Activated naive CD4-positive, alpha-beta T cell treated with anti-CD3 and anti-CD28 coated beads for 36 hours (primary cell): ENCODE data around the gene CADPS. TPM values are rescaled to one million over a fixed set of nuclear protein-coding genes. Genes with fewer than 3 reads are reported as not detected.

ENCODE experiments used
- CTCF ChIA-PET: fragments of 350-600 bp; sonication (Branson Sonifier 250); formaldehyde crosslinking; loops from one replicate; lab custom pipeline; 2021; ENCODE audit warnings: antibody characterized with exemption; lab: Charles Lee
- DNase-seq: peaks from one replicate; pipeline ENCODE4 v3.0.0-alpha.2; 2020
- H3K27ac Mint-ChIP-seq: one replicate; pipeline ENCODE4 v1.8.0; 2021; ENCODE audit warnings: mild to moderate bottlenecking, mixed read lengths
- H3K27me3 Mint-ChIP-seq: one replicate; pipeline ENCODE4 v1.8.0; 2021; ENCODE audit warnings: low read depth, mixed read lengths
- H3K36me3 Mint-ChIP-seq: one replicate; pipeline ENCODE4 v1.8.0; 2021; ENCODE audit warnings: low read depth, mixed read lengths
- H3K4me1 Mint-ChIP-seq: one replicate; pipeline ENCODE4 v1.8.0; 2021; ENCODE audit warnings: low read depth, mixed read lengths
- H3K4me3 Mint-ChIP-seq: one replicate; pipeline ENCODE4 v1.8.0; 2021; ENCODE audit warnings: mild to moderate bottlenecking, moderate library complexity, mixed read lengths
- H3K9me3 Mint-ChIP-seq: one replicate; pipeline ENCODE4 v1.8.0; 2021; ENCODE audit warnings: mixed read lengths
- intact Hi-C: fragments of 100-400 bp; cut with micrococcal nuclease; formaldehyde crosslinking; loops from one replicate; pipeline ENCODE4 v1.15.1; 2023
- total RNA-seq, 2 experiments: library from RNA; stranded (reverse); gene quantifications; one replicate each; pipeline ENCODE4 v1.2.3, GENCODE V29; 2021

CADPS gene
- total RNA-seq, 2 experiments from 2014 or later: not detected

DNA sequence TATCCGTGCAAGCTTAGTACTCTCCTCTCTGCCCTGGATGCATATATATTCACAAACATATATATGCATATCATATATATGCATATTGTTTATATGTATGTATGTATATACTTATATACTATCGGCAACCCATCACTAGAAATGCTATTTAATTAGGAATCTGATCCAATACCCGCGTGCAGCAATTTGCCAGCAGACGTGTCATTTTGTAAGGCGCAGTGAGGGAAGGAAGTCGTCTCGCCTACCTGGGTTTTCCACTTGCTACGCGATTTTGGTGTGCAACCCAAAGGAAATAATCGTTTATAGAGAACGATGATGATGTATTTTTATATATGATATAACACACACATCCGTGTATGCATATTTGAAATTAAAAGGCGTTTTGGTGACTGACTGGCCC, 496.3 kb downstream of the CADPS start:
- Mint-ChIP-seq H3K4me1 (peaks cover 8% of the 10 kb centered on the region), H3K27me3 (peaks cover 69% of the 10 kb centered on the region), H3K36me3 (no peaks in the 10 kb centered on the region), H3K27ac (no peak overlapping the region), H3K9me3 (no peaks in the 10 kb centered on the region), H3K4me3 (no peak overlapping the region)
- no peak for DNase-seq
- intact Hi-C loops: no loop called here
- CTCF ChIA-PET: no interaction called here

DNA sequence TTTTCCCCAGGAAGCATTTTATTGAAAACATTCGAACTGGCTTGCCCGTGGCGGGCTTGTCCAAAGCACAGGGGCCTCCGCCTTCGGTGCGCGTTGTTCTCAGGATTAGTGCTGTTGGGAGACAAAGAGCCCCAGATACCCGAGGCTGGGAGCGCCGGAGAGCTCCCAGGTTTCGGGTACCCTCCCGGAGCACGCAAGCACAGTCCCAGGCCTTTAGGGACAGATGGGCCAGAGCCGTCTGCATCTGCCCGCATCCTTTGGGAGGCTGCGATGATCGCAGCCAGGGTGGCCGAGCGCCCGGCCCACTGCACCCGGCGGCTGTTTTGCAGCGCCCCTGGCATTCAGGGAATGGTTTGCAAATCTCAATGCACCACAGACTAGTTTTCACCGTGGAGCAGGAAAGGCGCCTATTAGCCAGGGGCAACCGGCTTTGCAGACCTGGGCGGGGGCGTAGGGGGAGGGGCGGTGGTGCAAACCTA, 496.9 kb downstream of the CADPS start:
- CTCF ChIA-PET: no interaction called here
- Mint-ChIP-seq H3K27me3 (peaks cover 74% of the 10 kb centered on the region), H3K36me3 (no peaks in the 10 kb centered on the region), H3K4me3 (no peak overlapping the region), H3K27ac (no peak overlapping the region), H3K9me3 (no peaks in the 10 kb centered on the region), H3K4me1 (peaks cover 8% of the 10 kb centered on the region)
- intact Hi-C loops: no loop called here
- DNase-seq: no peak

DNA sequence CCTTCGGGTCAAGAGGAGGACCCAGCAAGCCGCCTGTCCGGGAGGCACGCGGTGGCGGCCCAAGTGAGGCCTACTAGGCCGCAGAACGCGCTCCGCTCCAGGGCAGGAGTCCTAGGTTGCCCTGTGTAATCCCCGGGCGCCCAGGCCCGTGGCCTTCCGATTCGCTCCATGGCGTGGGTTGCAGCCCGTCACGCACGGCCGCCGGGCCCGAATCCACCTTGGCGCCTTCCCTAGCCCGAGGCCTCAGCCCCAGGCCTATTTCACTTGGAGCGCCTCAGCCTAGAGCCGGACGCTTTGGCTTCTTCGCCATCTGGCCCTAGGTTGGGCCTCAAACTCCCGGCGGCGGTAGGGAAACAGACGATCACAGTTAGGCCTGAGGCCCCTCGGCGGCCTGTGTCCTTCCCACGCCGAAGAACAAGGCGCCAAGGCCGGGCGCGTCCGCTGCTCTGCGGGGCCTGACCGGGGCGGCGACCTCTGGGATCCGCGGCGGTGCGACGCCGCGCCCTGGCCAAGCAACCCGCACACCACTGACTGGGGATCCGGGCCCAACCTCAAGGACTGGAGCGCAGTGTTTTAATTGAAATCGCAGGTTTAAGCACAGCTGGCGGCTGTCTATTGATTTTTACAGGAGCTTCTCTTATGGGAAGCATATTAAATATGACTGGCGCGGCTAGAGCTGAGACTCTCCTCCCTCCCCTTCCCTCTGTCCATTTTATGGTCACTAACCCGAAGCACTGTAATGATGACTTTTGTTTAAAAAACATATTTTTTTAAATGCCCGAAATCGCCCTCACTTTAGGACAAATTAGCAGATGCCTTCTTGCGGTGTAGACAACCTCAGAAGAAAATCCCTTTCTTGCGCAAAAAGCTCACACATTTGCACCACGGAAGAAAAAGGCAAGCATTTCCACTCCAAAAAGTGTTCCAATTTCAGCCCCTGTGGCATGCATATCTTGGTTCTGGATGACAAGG, 498.0 kb downstream of the CADPS start:
- Mint-ChIP-seq H3K27me3 (peaks cover 79% of the 10 kb centered on the region), H3K4me1 (peaks cover 11% of the 10 kb centered on the region), H3K4me3 (no peak overlapping the region), H3K36me3 (no peaks in the 10 kb centered on the region), H3K9me3 (no peaks in the 10 kb centered on the region), H3K27ac (no peak overlapping the region)
- intact Hi-C loops: no loop called here
- CTCF ChIA-PET: no interaction called here
- DNase-seq: no peak

DNA sequence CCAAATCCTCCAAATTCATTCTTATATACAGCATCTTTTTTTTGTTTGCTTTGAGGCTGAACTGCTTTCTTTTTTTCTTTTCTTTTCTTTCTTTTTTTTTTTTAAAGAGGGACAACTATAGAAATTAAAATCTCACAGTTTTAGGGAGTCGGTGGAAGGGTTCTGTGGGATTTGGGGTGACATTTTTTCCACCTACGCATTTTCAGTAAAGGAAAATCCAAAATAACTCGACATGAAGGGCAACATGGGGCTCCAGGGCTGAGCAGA, 498.8 kb downstream of the CADPS start:
- no peak overlapping the region for H3K27ac Mint-ChIP-seq
- H3K4me3 Mint-ChIP-seq: no peak overlapping the region
- peaks cover 81% of the 10 kb centered on the region for H3K27me3 Mint-ChIP-seq
- H3K9me3 Mint-ChIP-seq: no peaks in the 10 kb centered on the region
- intact Hi-C loops: no loop called here
- peaks cover 12% of the 10 kb centered on the region for H3K4me1 Mint-ChIP-seq
- no peaks in the 10 kb centered on the region for H3K36me3 Mint-ChIP-seq
- DNase-seq: no peak
- CTCF ChIA-PET: no interaction called here

DNA sequence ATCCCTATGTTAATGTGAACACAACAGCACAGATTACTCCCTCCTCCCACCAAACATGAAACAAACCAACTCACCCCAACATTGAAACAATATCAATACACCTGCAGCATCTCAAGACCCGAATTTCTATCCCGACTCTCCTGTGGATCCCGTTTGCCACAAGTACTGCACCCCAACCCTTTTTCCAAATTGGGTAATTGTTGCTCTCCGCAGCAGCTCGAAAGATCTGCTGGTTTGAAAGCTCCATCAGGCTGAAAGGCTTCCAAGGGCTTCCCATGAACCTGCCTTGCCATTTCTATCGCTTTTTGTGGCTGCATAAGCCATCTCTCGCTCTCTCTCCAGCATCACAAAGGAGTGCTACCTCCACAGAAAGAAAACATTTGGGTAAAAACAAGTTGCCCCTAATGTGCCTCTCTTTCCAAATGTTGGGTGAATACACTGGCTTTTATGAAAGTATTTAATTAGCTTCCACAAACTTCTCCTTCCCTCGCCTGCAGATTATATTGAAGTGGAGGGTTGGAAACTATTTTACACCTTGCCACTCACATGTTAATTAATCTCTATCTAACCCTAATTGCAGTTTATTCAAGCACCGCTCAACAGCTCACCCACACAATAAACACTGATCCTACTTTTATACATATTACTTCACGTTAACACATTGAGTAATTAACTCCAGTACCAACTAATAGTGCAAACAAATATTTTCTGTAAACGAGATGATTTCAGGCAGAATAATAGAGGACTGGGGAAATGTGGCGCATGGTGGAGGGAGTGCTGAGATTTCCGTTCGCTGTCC, 499.4 kb downstream of the CADPS start:
- no peaks in the 10 kb centered on the region for H3K36me3 Mint-ChIP-seq
- DNase-seq: no peak
- no peak overlapping the region for H3K4me3 Mint-ChIP-seq
- intact Hi-C loops: no loop called here
- H3K9me3 Mint-ChIP-seq: no peaks in the 10 kb centered on the region
- peaks cover 15% of the 10 kb centered on the region for H3K4me1 Mint-ChIP-seq
- peaks cover 81% of the 10 kb centered on the region for H3K27me3 Mint-ChIP-seq
- CTCF ChIA-PET: no interaction called here
- H3K27ac Mint-ChIP-seq: no peak overlapping the region

DNA sequence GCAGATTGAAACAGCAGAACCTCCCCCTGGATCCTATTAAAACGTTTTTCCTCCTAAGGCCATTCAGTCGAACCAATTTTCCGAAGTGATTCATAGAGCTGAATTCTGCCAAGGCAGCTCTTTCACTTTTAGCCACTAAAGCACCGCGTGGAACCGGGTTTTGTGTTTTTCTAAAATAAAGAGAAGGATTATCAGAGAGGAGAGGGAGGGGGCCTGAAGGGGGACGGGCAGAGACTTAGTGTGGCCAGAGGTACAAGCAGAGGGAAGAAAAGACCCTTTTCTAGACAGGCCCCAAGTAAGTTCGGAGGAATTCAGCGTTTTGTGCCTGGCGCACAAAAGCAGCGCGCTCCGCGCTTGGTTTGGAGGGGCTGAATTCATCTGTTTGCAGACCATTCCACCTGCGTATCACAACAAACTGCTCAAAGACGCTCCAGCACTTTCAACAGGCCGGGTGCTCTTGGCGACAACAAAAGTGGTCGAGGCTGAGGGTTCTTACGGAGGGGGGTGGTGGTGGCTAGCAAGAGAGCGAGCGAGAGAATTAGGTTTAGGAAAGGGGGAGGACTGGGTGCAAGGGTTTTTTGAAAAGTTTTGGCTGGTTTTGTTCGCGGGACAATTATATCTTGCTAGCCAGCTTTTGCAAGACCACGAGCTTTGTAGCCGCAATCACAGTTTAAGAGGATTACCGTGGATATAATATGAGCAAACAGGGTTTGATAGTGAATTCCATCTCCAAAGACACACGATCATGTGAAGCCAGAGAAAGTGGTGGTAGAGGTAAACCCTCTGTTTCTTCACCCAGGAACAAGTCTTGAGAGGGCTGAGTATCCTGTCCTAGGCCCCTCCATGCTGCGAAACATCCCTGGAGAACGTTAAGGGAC, 500.6 kb downstream of the CADPS start:
- intact Hi-C loops: no loop called here
- DNase-seq: no peak
- H3K4me3 Mint-ChIP-seq: no peak overlapping the region
- peaks cover 80% of the 10 kb centered on the region for H3K27me3 Mint-ChIP-seq
- peaks cover 20% of the 10 kb centered on the region for H3K4me1 Mint-ChIP-seq
- H3K27ac Mint-ChIP-seq: no peak overlapping the region
- no peaks in the 10 kb centered on the region for H3K9me3 Mint-ChIP-seq
- CTCF ChIA-PET: no interaction called here
- no peaks in the 10 kb centered on the region for H3K36me3 Mint-ChIP-seq

DNA sequence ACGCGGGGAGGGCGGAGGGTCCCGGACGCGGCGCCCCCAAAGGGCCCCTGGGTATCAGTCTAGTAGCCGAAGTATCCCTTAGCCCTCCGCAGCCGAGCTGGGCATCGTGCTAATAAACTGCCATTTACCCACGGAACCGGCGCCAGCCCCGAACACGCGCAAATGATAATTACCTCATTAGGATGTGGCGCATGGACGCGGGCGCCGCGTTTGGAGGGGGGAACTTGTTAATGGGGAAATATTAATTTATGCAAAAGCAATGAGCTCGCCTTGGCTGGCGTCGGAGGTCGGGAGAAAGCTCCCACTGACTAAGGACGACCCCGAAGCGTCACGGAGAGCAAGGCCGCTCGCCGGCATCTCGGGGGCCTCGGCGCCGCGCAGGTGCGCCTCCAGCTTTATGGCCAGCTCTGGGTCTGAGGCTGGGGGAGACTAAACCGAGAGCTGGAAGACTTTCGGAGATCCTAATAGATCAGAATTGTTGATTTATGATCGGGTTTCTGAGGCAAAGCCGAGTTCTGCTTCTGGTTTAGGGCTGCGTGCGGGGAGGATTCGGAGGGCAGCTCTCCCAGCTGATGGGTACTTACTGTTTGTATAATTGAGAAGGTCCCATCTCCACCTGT, 501.4 kb downstream of the CADPS start:
- peaks cover 20% of the 10 kb centered on the region for H3K4me1 Mint-ChIP-seq
- H3K4me3 Mint-ChIP-seq: no peak overlapping the region
- no peak for DNase-seq
- peaks cover 80% of the 10 kb centered on the region for H3K27me3 Mint-ChIP-seq
- no peak overlapping the region for H3K27ac Mint-ChIP-seq
- no peaks in the 10 kb centered on the region for H3K36me3 Mint-ChIP-seq
- intact Hi-C loops: no loop called here
- CTCF ChIA-PET: no interaction called here
- no peaks in the 10 kb centered on the region for H3K9me3 Mint-ChIP-seq

DNA sequence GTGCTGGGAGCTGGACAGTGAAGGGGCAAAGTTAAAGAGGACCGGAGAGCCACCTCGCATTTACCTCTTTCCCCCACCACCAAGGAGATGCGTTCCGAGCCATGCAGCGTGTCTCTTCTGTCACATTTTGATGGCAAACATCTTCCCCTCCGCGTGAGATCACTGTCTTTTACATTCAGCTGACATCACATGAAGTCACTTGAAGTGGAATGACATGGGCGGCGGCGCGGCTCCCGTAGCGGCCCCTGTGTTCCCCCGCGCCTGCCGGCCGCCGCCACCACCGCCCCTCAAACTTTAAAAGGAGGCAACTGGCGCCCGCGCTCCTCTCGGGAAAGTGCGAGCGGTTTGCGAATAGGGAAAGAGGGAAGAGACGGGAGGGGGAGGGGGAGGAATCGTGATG, 502.0 kb downstream of the CADPS start, which contains the start of gene FEZF2:
Gene FEZF2 (minus strand): TSS at position 336 of the 400 bp plus-strand sequence. CDS start 682 bp downstream, outside the sequence.
- H3K27ac Mint-ChIP-seq: no peak within 1 kb of the TSS
- H3K36me3 Mint-ChIP-seq: no peaks in the 10 kb centered on the region
- no peak for DNase-seq
- H3K4me3 Mint-ChIP-seq: no peak within 1 kb of the TSS
- intact Hi-C loops: no loop called here
- CTCF ChIA-PET: no interaction called here
- peaks cover 86% of the 10 kb centered on the region for H3K27me3 Mint-ChIP-seq
- no peaks in the 10 kb centered on the region for H3K9me3 Mint-ChIP-seq
- peaks cover 21% of the 10 kb centered on the region for H3K4me1 Mint-ChIP-seq

DNA sequence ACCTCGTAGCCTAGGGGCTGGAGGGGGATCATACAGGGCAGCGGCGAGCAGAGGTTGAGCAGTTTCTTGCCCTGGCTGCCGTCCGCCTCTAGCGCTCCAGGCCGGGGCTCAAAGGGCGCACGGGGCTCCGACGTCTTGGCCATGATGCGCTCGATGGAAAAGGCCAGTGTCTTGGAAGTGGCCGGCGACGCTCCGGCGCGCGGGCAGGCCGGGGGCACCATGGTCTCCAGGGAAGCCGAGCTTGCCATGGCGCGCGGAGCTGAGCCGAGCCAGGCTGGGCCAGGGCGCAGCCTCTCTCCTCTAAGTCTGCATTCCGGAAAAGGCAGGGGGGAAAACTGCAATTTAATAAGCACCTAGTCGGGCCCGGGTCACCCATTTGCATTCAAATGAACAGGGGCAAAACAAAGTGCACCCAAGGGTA, 502.6 kb downstream of the CADPS start:
- H3K4me1 Mint-ChIP-seq: peaks cover 24% of the 10 kb centered on the region
- no peak for DNase-seq
- H3K4me3 Mint-ChIP-seq: no peak overlapping the region
- no peaks in the 10 kb centered on the region for H3K9me3 Mint-ChIP-seq
- H3K36me3 Mint-ChIP-seq: no peaks in the 10 kb centered on the region
- intact Hi-C loops: no loop called here
- CTCF ChIA-PET: no interaction called here
- H3K27ac Mint-ChIP-seq: no peak overlapping the region
- H3K27me3 Mint-ChIP-seq: peaks cover 89% of the 10 kb centered on the region

DNA sequence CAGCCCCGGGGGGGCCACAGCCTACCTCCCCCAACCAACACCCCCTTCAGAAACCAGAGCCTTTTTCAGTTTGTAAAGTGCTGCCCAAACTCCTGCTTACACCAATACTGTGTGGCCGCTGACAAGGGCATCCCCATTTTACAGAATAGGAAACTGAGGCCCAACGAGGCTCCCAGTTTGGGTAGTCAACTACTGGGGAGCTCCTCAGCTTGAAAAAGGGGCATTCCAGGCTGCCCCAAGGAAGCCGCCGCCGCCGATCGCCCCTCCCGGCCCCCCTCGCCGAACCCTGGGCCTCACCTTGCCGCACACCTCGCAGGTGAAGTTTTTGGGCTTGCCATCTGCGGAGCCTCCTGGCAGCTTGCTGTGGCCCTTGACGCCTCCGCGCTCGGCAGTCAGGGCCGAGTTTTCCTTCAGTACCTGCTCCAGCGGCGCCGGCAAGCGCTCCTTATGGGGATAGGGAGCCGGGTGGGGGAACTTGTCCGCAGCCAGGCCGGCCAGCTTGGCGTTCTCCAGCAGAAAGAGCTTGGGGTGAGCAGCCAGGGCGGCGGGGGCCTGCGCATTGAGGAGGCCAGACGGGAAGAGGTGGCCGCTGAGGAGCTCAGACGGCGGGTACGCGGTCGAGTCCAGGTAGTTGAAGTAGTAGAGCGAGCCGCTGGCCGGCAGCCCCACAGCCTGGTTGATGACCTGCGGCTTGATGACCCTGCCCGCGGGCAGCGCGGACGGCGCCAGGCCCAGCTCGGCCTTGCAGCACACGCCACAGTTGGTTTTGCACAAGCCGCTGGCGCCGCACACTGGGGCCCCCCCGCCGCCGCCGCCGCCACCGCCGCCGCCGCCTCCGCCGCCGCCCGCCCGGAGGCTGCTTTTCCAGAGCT, 503.3 kb downstream of the CADPS start:
- no peak for DNase-seq
- peaks cover 24% of the 10 kb centered on the region for H3K4me1 Mint-ChIP-seq
- H3K36me3 Mint-ChIP-seq: no peaks in the 10 kb centered on the region
- CTCF ChIA-PET: no interaction called here
- no peak overlapping the region for H3K27ac Mint-ChIP-seq
- no peaks in the 10 kb centered on the region for H3K9me3 Mint-ChIP-seq
- intact Hi-C loops: loop anchor here (1.0 kb wide), 1 partner anchor 8 kb away; no protein-coding TSS in a partner anchor
- H3K4me3 Mint-ChIP-seq: no peak overlapping the region
- H3K27me3 Mint-ChIP-seq: peaks cover 90% of the 10 kb centered on the region
